Caco-2 (cell line): Measurements from ENCODE around the gene VWA1. TPM values are rescaled to one million over a fixed set of nuclear protein-coding genes. Genes with fewer than 3 reads are reported as not detected.

ENCODE experiments used
- BruUV-seq: library from RNA; stranded (reverse); fragments of 400-500 nt; replicated peaks from 2 replicates; lab custom pipeline; 2021; lab: Mats Ljungman, UMichigan
- CTCF ChIA-PET: fragments of 300-600 bp; sonication (Branson Sonifier 250); formaldehyde crosslinking; loops from one replicate; lab custom pipeline; 2022; ENCODE audit warnings: antibody characterized with exemption; lab: Charles Lee
- POLR2A ChIA-PET: fragments of 300-600 bp; sonication (Branson Sonifier 250); formaldehyde crosslinking; loops from one replicate; lab custom pipeline; 2022; ENCODE audit warnings: antibody characterized with exemption; lab: Charles Lee
- DNase-seq, 2 experiments: peaks; one replicate each; pipeline versions ENCODE4 v3.0.0 to v3.0.0-alpha.2; 2020 to 2022
- H3K27me3 ChIP-seq: replicated peaks from 2 replicates; pipeline ENCODE4 v1.6.0; 2011; ENCODE audit warnings: low read length; ENCODE audit not compliant: control insufficient read depth, insufficient read depth
- H3K36me3 ChIP-seq: 2 replicates; pipeline ENCODE4 v1.5.1; 2011; ENCODE audit warnings: low read length; ENCODE audit not compliant: control insufficient read depth, insufficient read depth
- H3K4me1 ChIP-seq: fragments of 250-450 bp; sonication (Bioruptor Pico); 2 replicates; pipeline ENCODE4 v1.5.1; 2020; ENCODE audit warnings: mild to moderate bottlenecking
- H3K4me3 ChIP-seq: 2 replicates; pipeline ENCODE4 v1.5.1; 2011; ENCODE audit warnings: low read depth, mild to moderate bottlenecking, control low read depth, low read length
- H3K9me3 ChIP-seq: fragments of 250-450 bp; sonication (Bioruptor Pico); 2 replicates; pipeline ENCODE4 v1.5.1; 2020; ENCODE audit warnings: mild to moderate bottlenecking, moderate library complexity
- H3K27ac Mint-ChIP-seq: one replicate; pipeline ENCODE4 v1.8.0; 2022; ENCODE audit warnings: mixed read lengths; ENCODE audit not compliant: unreplicated experiment
- H3K27me3 Mint-ChIP-seq: one replicate; pipeline ENCODE4 v1.8.0; 2022; ENCODE audit warnings: mixed read lengths; ENCODE audit not compliant: insufficient read depth, unreplicated experiment
- H3K36me3 Mint-ChIP-seq: one replicate; pipeline ENCODE4 v1.8.0; 2022; ENCODE audit warnings: mild to moderate bottlenecking, mixed read lengths; ENCODE audit not compliant: insufficient read depth, unreplicated experiment
- H3K4me1 Mint-ChIP-seq: one replicate; pipeline ENCODE4 v1.8.0; 2022; ENCODE audit warnings: low read depth, mixed read lengths; ENCODE audit not compliant: unreplicated experiment
- H3K4me3 Mint-ChIP-seq: one replicate; pipeline ENCODE4 v1.8.0; 2022; ENCODE audit warnings: mild to moderate bottlenecking, moderate library complexity, mixed read lengths; ENCODE audit not compliant: unreplicated experiment
- H3K9me3 Mint-ChIP-seq: one replicate; pipeline ENCODE4 v1.8.0; 2022; ENCODE audit warnings: mixed read lengths; ENCODE audit not compliant: unreplicated experiment
- intact Hi-C: fragments of 100-400 bp; cut with micrococcal nuclease; formaldehyde crosslinking; loops from one replicate; pipeline ENCODE4 v1.10.0; 2022; ENCODE audit not compliant: unreplicated experiment
- total RNA-seq: library from RNA; stranded (reverse); gene quantifications from 2 replicates; pipeline ENCODE4 v1.2.3, GENCODE V29; 2022
- TF ChIP-seq, protein P1 (sequence below), 2 experiments: fragments of 200-600 bp in 1 of 2; IDR thresholded peaks; 1 replicate in 1 of 2; 2 replicates in 1 of 2; pipeline versions ENCODE4 v1.5.1 to v1.8.0; 2011 to 2022; ENCODE audit warnings: antibody characterized with exemption in 1 of 2, control low read depth in 1 of 2, inconsistent platforms in 1 of 2, low read depth in 1 of 2, low read length in 1 of 2, mild to moderate bottlenecking in 1 of 2, moderate library complexity in 1 of 2; ENCODE audit not compliant: insufficient read depth in 1 of 2, severe bottlenecking in 1 of 2, unreplicated experiment in 1 of 2

Gene VWA1
- total RNA-seq, 1 experiment from 2014 or later, result 74.7 TPM

DNA sequence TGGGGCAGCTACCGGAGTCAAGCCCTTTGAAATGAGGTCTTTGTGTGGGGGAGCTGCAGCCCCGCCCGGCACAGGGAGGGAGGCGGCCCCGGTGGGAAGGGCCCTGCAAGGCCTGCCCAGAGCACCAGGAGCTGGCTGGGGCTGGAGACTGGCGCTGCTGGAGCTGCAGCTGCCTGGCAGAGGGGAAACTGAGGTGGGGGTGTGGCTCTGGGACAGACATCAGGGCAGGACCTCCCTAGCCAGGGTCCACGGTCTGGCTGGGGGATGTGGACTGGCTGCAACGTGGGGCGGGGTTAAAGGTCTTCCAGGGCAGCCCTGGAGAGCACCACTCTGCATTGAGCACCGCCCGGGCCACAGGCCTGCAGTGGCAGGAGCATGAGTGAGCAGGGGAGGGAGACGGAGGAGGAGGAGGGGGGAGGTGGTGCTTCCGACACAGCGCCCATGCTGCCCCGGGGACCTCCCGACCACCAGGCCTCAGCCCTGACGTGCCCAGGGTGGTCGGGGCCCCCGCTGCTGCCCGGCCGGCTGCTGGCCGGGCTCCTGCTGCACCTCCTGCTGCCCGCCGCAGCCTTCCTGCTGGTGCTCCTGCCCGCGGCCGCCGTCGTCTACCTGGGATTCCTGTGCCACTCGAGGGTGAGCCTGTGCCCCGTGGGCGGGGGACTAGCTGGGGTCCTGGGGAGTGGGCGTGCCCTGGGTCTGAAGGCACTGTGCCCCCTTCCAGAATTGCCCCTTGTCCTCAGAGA, 9.6 kb upstream of the VWA1 start:
- H3K27me3 Mint-ChIP-seq, result no peaks in the 10 kb centered on the region
- Histone ChIP-seq H3K4me3 (no peak overlapping the region), H3K9me3 (no peaks in the 10 kb centered on the region), H3K36me3 (no peaks in the 10 kb centered on the region), H3K4me1 (peaks cover 46% of the 10 kb centered on the region), H3K27me3 (no peaks in the 10 kb centered on the region)
- no peak for DNase-seq
- peaks cover 5% of the 10 kb centered on the region for H3K4me1 Mint-ChIP-seq
- intact Hi-C loops, result no loop called here
- H3K27ac Mint-ChIP-seq, result peak overlapping the region; percentile 55
- no peak overlapping the region for H3K4me3 Mint-ChIP-seq
- TF ChIP-seq, protein P1, sequence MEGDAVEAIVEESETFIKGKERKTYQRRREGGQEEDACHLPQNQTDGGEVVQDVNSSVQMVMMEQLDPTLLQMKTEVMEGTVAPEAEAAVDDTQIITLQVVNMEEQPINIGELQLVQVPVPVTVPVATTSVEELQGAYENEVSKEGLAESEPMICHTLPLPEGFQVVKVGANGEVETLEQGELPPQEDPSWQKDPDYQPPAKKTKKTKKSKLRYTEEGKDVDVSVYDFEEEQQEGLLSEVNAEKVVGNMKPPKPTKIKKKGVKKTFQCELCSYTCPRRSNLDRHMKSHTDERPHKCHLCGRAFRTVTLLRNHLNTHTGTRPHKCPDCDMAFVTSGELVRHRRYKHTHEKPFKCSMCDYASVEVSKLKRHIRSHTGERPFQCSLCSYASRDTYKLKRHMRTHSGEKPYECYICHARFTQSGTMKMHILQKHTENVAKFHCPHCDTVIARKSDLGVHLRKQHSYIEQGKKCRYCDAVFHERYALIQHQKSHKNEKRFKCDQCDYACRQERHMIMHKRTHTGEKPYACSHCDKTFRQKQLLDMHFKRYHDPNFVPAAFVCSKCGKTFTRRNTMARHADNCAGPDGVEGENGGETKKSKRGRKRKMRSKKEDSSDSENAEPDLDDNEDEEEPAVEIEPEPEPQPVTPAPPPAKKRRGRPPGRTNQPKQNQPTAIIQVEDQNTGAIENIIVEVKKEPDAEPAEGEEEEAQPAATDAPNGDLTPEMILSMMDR (IDR thresholded peaks at IDR 0.05; ENCODE audit: insufficient read depth in 1 of 2, low read depth in 1 of 2, low read length in 1 of 2, severe bottlenecking in 1 of 2, unreplicated experiment in 1 of 2), result no peak
- no peaks in the 10 kb centered on the region for H3K9me3 Mint-ChIP-seq
- BruUV-seq, result no TSS peak
- no peaks in the 10 kb centered on the region for H3K36me3 Mint-ChIP-seq
- ChIA-PET CTCF (no interaction called here), POLR2A (no interaction called here)

DNA sequence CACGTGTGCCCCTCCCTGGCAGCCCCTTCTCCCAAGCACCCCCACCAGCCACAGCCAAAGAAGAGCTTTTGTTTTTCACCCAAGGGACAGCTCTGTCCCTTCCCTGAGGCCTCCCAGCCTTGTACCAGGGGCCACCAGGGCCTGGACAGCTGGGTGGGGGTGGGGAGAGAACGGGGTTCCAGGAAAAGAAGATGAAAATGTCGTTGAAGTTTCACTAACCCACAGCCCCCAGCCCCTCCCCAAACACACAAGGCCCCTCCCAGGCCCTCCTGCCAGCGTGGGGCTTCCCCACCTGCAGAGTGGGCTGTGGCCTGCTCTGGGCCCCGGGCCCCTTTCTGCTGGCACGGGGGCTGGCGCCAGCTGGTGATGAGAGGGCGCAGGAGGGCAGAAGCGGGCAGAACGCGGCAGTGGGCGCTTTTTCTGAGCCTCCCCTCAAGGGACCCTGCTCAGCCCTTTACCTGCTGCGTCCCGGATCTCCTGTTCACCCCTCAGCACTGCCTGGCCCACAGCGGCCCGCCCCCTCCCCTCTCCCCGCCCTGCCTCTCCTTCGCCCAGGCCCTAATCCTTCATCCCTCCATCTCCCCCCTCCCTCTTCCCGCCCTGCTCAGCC, 8.9 kb upstream of the VWA1 start:
- peak overlapping the region; percentile 55 for H3K27ac Mint-ChIP-seq

DNA sequence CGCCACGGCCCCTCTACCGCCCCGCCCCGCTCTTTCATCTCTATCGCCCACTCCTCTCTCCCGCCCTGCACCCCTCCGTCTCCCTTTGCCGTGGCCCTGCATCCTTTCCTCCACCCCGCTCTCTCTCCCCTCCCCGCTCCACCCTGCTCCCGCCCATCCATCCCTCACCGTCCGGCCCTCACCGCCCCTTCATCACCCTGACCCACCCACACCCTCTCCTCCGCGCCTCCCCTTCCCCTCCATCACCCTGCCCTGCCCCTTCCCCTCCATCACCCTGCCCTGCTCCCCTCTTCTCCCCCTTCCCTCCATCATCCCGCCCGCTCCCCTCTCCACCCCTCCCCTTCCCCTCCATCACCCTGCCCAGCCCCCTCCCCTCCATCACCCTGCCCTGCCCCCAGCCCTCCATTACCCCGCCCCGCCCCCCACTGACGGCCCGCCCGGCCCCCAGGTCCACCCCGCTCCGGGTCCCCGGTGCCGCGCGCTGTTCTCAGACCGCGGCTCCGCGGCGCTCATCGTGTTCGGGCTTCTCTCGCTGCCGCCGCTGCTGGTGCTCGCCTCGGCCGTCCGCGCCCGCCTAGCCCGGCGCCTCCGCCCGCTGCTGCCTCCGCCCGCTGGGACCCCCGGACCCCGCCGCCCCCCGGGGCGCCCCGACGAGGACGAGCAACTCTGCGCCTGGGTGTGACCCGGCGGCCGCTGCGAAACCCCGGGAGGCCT, 8.2 kb upstream of the VWA1 start:
- no peak for DNase-seq
- CTCF ChIA-PET, result no interaction called here
- Histone ChIP-seq H3K36me3 (no peaks in the 10 kb centered on the region), H3K4me3 (no peak overlapping the region), H3K9me3 (no peaks in the 10 kb centered on the region), H3K27me3 (no peaks in the 10 kb centered on the region), H3K4me1 (peaks cover 45% of the 10 kb centered on the region)
- Mint-ChIP-seq H3K9me3 (no peaks in the 10 kb centered on the region), H3K36me3 (no peaks in the 10 kb centered on the region), H3K4me1 (peaks cover 5% of the 10 kb centered on the region), H3K4me3 (no peak overlapping the region), H3K27ac (no peak overlapping the region), H3K27me3 (no peaks in the 10 kb centered on the region)
- intact Hi-C loops, result no loop called here
- TF ChIP-seq, protein P1 (IDR thresholded peaks at IDR 0.05; ENCODE audit: insufficient read depth in 1 of 2, low read depth in 1 of 2, low read length in 1 of 2, severe bottlenecking in 1 of 2, unreplicated experiment in 1 of 2), result no peak
- POLR2A ChIA-PET, result no interaction called here
- BruUV-seq, result no TSS peak

More for the DNA sequence above, 8.9 kb upstream of the VWA1 start:
- TF ChIP-seq, protein P1 (IDR thresholded peaks at IDR 0.05; ENCODE audit: insufficient read depth in 1 of 2, low read depth in 1 of 2, low read length in 1 of 2, severe bottlenecking in 1 of 2, unreplicated experiment in 1 of 2), result no peak
- POLR2A ChIA-PET, result no interaction called here
- no peaks in the 10 kb centered on the region for H3K36me3 Mint-ChIP-seq
- peaks cover 43% of the 10 kb centered on the region for H3K4me1 ChIP-seq
- no peaks in the 10 kb centered on the region for H3K9me3 ChIP-seq
- peaks cover 5% of the 10 kb centered on the region for H3K4me1 Mint-ChIP-seq
- no TSS peak for BruUV-seq
- no peak overlapping the region for H3K4me3 ChIP-seq
- no peak overlapping the region for H3K4me3 Mint-ChIP-seq
- intact Hi-C loops, result no loop called here
- H3K9me3 Mint-ChIP-seq, result no peaks in the 10 kb centered on the region
- no peaks in the 10 kb centered on the region for H3K27me3 Mint-ChIP-seq
- no peaks in the 10 kb centered on the region for H3K36me3 ChIP-seq
- no peaks in the 10 kb centered on the region for H3K27me3 ChIP-seq
- CTCF ChIA-PET, result no interaction called here
- no peak for DNase-seq
